Fibroblast of lung (primary cell): ENCODE measurements around the gene MRNIP. TPM values are rescaled to one million over a fixed set of nuclear protein-coding genes. Genes with fewer than 3 reads are reported as not detected.

ENCODE experiments used
- DNase-seq, 2 donors: peaks; one replicate each; pipeline versions ENCODE4 v3.0.0 to v3.0.0-alpha.2; 2010; ENCODE audit warnings: low read depth in 2 of 2
- H2AFZ ChIP-seq: 2 replicates; pipeline ENCODE4 v1.5.1; 2012; ENCODE audit warnings: low read length, control low read depth, inconsistent platforms
- H3K27ac ChIP-seq: 2 replicates; pipeline ENCODE4 v1.5.1; 2011; ENCODE audit warnings: low read length, control low read depth; ENCODE audit not compliant: insufficient read depth
- H3K27me3 ChIP-seq: 2 replicates; pipeline ENCODE4 v1.5.1; 2011; ENCODE audit warnings: mild to moderate bottlenecking, low read length; ENCODE audit not compliant: control insufficient read depth, insufficient read depth
- H3K36me3 ChIP-seq: 2 replicates; pipeline ENCODE4 v1.5.1; 2011; ENCODE audit warnings: low read length; ENCODE audit not compliant: control insufficient read depth, insufficient read depth
- H3K4me1 ChIP-seq: 2 replicates; pipeline ENCODE4 v1.5.1; 2011; ENCODE audit warnings: low read length; ENCODE audit not compliant: control insufficient read depth, insufficient read depth; ENCODE audit errors: extremely low read depth
- H3K4me2 ChIP-seq: 2 replicates; pipeline ENCODE4 v1.5.1; 2011; ENCODE audit warnings: low read length, control low read depth; ENCODE audit not compliant: insufficient read depth; ENCODE audit errors: extremely low read depth
- H3K4me3 ChIP-seq, 4 experiments: fragments of 200-600 bp in 1 of 4; sonication (generic) in 1 of 4; replicated peaks in 1 of 4; 2 replicates each; pipeline ENCODE4 v1.5.1; 2011 to 2016; ENCODE audit warnings: low read length in 4 of 4, low read depth in 3 of 4, mild to moderate bottlenecking in 3 of 4, control low read depth in 2 of 4, inconsistent platforms in 1 of 4, mixed read lengths in 1 of 4; ENCODE audit not compliant: insufficient read depth in 1 of 4; ENCODE audit errors: control extremely low read depth in 1 of 4
- H3K79me2 ChIP-seq: 2 replicates; pipeline ENCODE4 v1.5.1; 2012; ENCODE audit warnings: mild to moderate bottlenecking, low read length, inconsistent platforms; ENCODE audit not compliant: control insufficient read depth, insufficient read depth
- H3K9ac ChIP-seq: 2 replicates; pipeline ENCODE4 v1.5.1; 2011; ENCODE audit warnings: mild to moderate bottlenecking, low read length, control low read depth; ENCODE audit not compliant: insufficient read depth
- H3K9me3 ChIP-seq: 2 replicates; pipeline ENCODE4 v1.5.1; 2012; ENCODE audit warnings: low read depth, low read length; ENCODE audit not compliant: control insufficient read depth, insufficient read depth
- H4K20me1 ChIP-seq: 2 replicates; pipeline ENCODE4 v1.5.1; 2011; ENCODE audit warnings: low read length; ENCODE audit not compliant: control insufficient read depth, insufficient read depth; ENCODE audit errors: extremely low read depth
- CTCF ChIP-seq, 2 donors: IDR thresholded peaks in 1 of 2; conservative IDR thresholded peaks in 1 of 2; 1 replicate in 1 of 2; 2 replicates in 1 of 2; pipeline ENCODE4 v1.5.1; 2011 to 2012; ENCODE audit warnings: low read length in 2 of 2, control low read depth in 1 of 2, inconsistent platforms in 1 of 2, low read depth in 1 of 2, mild to moderate bottlenecking in 1 of 2
- EZH2 ChIP-seq: IDR thresholded peaks from 2 replicates; pipeline ENCODE4 v1.5.1; 2012; ENCODE audit warnings: low read length, control low read depth, mild to moderate bottlenecking; ENCODE audit errors: missing control alignments
- polyA plus RNA-seq, 2 donors: library from polyadenylated mRNA; depleted of rRNA in 1 of 2; stranded (reverse) in 1 of 2; unstranded in 1 of 2; fragments of >200 nt; gene quantifications; 2 replicates each; pipeline ENCODE4 v1.2.1, GENCODE V29; 2011 to 2012; ENCODE audit warnings: missing spikeins in 1 of 2
- total RNA-seq: library from RNA; depleted of rRNA; stranded (reverse); fragments of >200 nt; gene quantifications from 2 replicates; pipeline ENCODE4 v1.2.1, GENCODE V29; 2014

Gene MRNIP
- total and polyA plus RNA-seq, 2 donors (not counting 1 experiment from before 2014, with no cell fraction given) = 8.6 to 21.0 TPM

- H3K27ac ChIP-seq = no peak overlapping the region
- peaks cover 10% of the 10 kb centered on the region for H3K36me3 ChIP-seq
- no peak overlapping the region for H3K4me3 ChIP-seq
- no peak overlapping the region for H2AFZ ChIP-seq
- DNase-seq = no peak
- no peak overlapping the region for H3K4me2 ChIP-seq
- H3K4me1 ChIP-seq = no peaks in the 10 kb centered on the region
- TF ChIP-seq EZH2 = no peak
- no peak for TF ChIP-seq CTCF (conservative IDR thresholded peaks at IDR 0.05 in 1 of 2, IDR thresholded peaks at IDR 0.05 in 1 of 2; ENCODE audit: low read depth in 1 of 2, low read length in 2 of 2)
- no peaks in the 10 kb centered on the region for H3K79me2 ChIP-seq
- H3K9ac ChIP-seq = no peak overlapping the region
- H3K27me3 ChIP-seq = no peaks in the 10 kb centered on the region
- no peaks in the 10 kb centered on the region for H4K20me1 ChIP-seq
- H3K9me3 ChIP-seq = no peaks in the 10 kb centered on the region
Measured at GRCh38 chr5:179854356-179854755, 4.3 kb downstream of the MRNIP start.

GRCh38 chr5:179852993-179853547 lies 5.5 kb downstream of the MRNIP start:
- no peaks in the 10 kb centered on the region for H3K9me3 ChIP-seq
- H2AFZ ChIP-seq = no peak overlapping the region

GRCh38 chr5:179841621-179842020 lies 17.0 kb downstream of the MRNIP start:
- H3K79me2 ChIP-seq = no peaks in the 10 kb centered on the region
- H3K9me3 ChIP-seq = no peaks in the 10 kb centered on the region
- H3K9ac ChIP-seq = no peak overlapping the region
- no peaks in the 10 kb centered on the region for H3K27me3 ChIP-seq
- H3K36me3 ChIP-seq = peaks cover 18% of the 10 kb centered on the region
- H4K20me1 ChIP-seq = no peaks in the 10 kb centered on the region
- peaks cover under 1% of the 10 kb centered on the region for H3K4me1 ChIP-seq
- DNase-seq = no peak
- no peak overlapping the region for H3K27ac ChIP-seq
- no peak overlapping the region for H2AFZ ChIP-seq
- H3K4me2 ChIP-seq = no peak overlapping the region
- no peak overlapping the region for H3K4me3 ChIP-seq
- TF ChIP-seq CTCF (conservative IDR thresholded peaks at IDR 0.05 in 1 of 2, IDR thresholded peaks at IDR 0.05 in 1 of 2; ENCODE audit: low read depth in 1 of 2, low read length in 2 of 2) (no peak), EZH2 (no peak)

More at GRCh38 chr5:179852993-179853547, 5.5 kb downstream of the MRNIP start:
- H3K9ac ChIP-seq = no peak overlapping the region
- H3K4me3 ChIP-seq = no peak overlapping the region
- no peaks in the 10 kb centered on the region for H4K20me1 ChIP-seq
- no peak overlapping the region for H3K4me2 ChIP-seq
- no peak for DNase-seq
- H3K27me3 ChIP-seq = no peaks in the 10 kb centered on the region
- no peak overlapping the region for H3K27ac ChIP-seq
- no peaks in the 10 kb centered on the region for H3K79me2 ChIP-seq
- H3K4me1 ChIP-seq = no peaks in the 10 kb centered on the region
- H3K36me3 ChIP-seq = peaks cover 10% of the 10 kb centered on the region
- TF ChIP-seq EZH2 (no peak), CTCF (conservative IDR thresholded peaks at IDR 0.05 in 1 of 2, IDR thresholded peaks at IDR 0.05 in 1 of 2; ENCODE audit: low read depth in 1 of 2, low read length in 2 of 2) (no peak)
